Fibroblast of lung (primary cell): ENCODE results near the gene BCL2L13.

Experiments
- CTCF ChIP-seq, 2 donors: IDR thresholded peaks in 1 of 2; conservative IDR thresholded peaks in 1 of 2; 1 replicate in 1 of 2; 2 replicates in 1 of 2; pipeline ENCODE4 v1.5.1; 2011 to 2012; ENCODE audit warnings: low read length in 2 of 2, control low read depth in 1 of 2, inconsistent platforms in 1 of 2, low read depth in 1 of 2, mild to moderate bottlenecking in 1 of 2
- EZH2 ChIP-seq: IDR thresholded peaks from 2 replicates; pipeline ENCODE4 v1.5.1; 2012; ENCODE audit warnings: low read length, control low read depth, mild to moderate bottlenecking; ENCODE audit errors: missing control alignments

GRCh38 chr22:17717708-17718107, 79.2 kb downstream of the BCL2L13 start:
- TF ChIP-seq CTCF (conservative IDR thresholded peaks at IDR 0.05 in 1 of 2, IDR thresholded peaks at IDR 0.05 in 1 of 2; ENCODE audit: low read depth in 1 of 2, low read length in 2 of 2) = no peak
- no peak for TF ChIP-seq EZH2
